ENCODE results near the gene TRMT44. TPM values are rescaled to one million over a fixed set of nuclear protein-coding genes. Genes with fewer than 3 reads are reported as not detected.

TRMT44 gene
- total and polyA plus RNA-seq, 2 of the 4 experiments (the other 2 are of a cell fraction), result 7.3 to 8.1 TPM

DNA sequence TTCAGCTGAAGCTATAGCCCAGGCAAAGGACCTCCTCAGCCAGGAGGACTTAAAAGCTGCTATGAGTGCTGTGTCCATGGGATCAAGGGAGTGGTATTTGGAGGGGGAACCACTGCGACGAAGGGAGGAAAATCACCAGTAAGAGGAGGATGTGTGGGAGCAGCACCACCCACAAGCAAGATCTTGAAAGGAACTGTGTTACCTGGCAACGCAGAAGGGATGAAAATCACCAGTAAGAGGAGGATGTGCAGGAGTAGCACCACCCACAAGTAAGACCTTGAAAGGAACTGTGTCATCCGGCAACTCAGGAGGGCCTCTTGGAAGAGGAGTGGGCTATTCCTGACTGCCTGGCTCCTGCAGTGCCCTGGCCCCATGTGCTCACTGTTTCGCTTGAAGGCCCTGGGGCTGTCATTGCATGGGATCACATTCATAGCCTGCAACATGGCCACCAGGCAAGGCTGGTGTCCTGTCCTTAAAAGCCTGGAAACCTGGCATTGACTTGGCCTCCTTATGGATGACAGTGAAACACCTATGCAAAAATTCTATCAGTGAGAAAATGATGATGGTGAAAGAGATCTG is 48.3 kb downstream of the TRMT44 start:
- no peak overlapping the region for H4K8ac ChIP-seq (ENCODE audit: low read depth in 2 of 2, low read length in 2 of 2)
- TF ChIP-seq NFE2L2 (IDR thresholded peaks at IDR 0.05; ENCODE audit: low read depth, low read length), result no peak
- TF ChIP-seq SMC3 (IDR thresholded peaks at IDR 0.05; ENCODE audit: low read depth, low read length), result no peak
- no peak for TF ChIP-seq ELK1 (IDR thresholded peaks at IDR 0.05; ENCODE audit: borderline replicate concordance, low read depth, low read length)
- no peak for TF ChIP-seq CTCF (conservative IDR thresholded peaks at IDR 0.05; ENCODE audit: low read depth, low read length)
- no peak for TF ChIP-seq RCOR1 (IDR thresholded peaks at IDR 0.05; ENCODE audit: insufficient replicate concordance, low read length)
- TF ChIP-seq CHD1 (IDR thresholded peaks at IDR 0.05; ENCODE audit: low read depth, low read length), result no peak
- TF ChIP-seq BHLHE40 (IDR thresholded peaks at IDR 0.05; ENCODE audit: low read depth, low read length), result no peak
- no peak for TF ChIP-seq FOS (IDR thresholded peaks at IDR 0.05; ENCODE audit: low read depth, low read length)
- dilution Hi-C loops (cut with HindIII; ENCODE audit: low sequenced_read_pairs, unreplicated experiment), result no loop called here
- H3K36me3 ChIP-seq (ENCODE audit: control insufficient read depth, insufficient read depth, low read length), result no peaks in the 10 kb centered on the region
- H2BK20ac ChIP-seq (ENCODE audit: low read depth, low read length), result no peak overlapping the region
- in situ Hi-C loops (cut with MboI; ENCODE audit: low sequenced_read_pairs), result no loop called here
- ATAC-seq (ENCODE audit: low read depth) (no peak), DNase-seq (no peak)
- no peak overlapping the region for H3K18ac ChIP-seq (ENCODE audit: low read depth, low read length)
- peaks cover 4% of the 10 kb centered on the region for H3K27me3 ChIP-seq (ENCODE audit: control insufficient read depth, insufficient read depth, low read length)
- H3K23ac ChIP-seq (ENCODE audit: low read depth, low read length), result no peak overlapping the region
- H2BK5ac ChIP-seq (ENCODE audit: low read depth, low read length, poor library complexity, severe bottlenecking), result no peak overlapping the region
- H3K56ac ChIP-seq (ENCODE audit: extremely low read depth, insufficient read depth, low read length), result no peak overlapping the region
- no peak overlapping the region for H3K4me3 ChIP-seq (ENCODE audit: insufficient read depth, low read depth, low read length)
- POLR2A ChIA-PET (ENCODE audit: unreplicated experiment), result no interaction called here
- H2AFZ ChIP-seq (replicated peaks; ENCODE audit: low read length, poor library complexity), result no peak overlapping the region
- H4K20me1 ChIP-seq (ENCODE audit: insufficient read depth, low read length), result no peaks in the 10 kb centered on the region
- WGBS, 2 experiments (ENCODE audit: extremely low coverage in 2 of 2, insufficient read length in 1 of 2), result 94% methylated on average over 3 of the region's 5 CpGs; no CpG with 5 or more reads in 1 of the 2 experiments
- H2BK15ac ChIP-seq (ENCODE audit: low read depth, low read length), result no peak overlapping the region
- no peaks in the 10 kb centered on the region for H3K79me1 ChIP-seq (ENCODE audit: low read depth in 1 of 2, low read length in 2 of 2)
- H3K9ac ChIP-seq (ENCODE audit: low read depth, low read length), result no peak overlapping the region
- no peak overlapping the region for H4K91ac ChIP-seq (ENCODE audit: insufficient read depth, low read depth, low read length)
- H3K4me1 ChIP-seq (ENCODE audit: control insufficient read depth, insufficient read depth, low read length), result no peaks in the 10 kb centered on the region
- H3K4me2 ChIP-seq (ENCODE audit: low read depth, low read length), result no peak overlapping the region
- H2AK5ac ChIP-seq (ENCODE audit: low read depth, low read length), result no peak overlapping the region
- H3K27ac ChIP-seq (ENCODE audit: insufficient read depth, low read length), result no peak overlapping the region
- BruUV-seq (replicated peaks), result no TSS peak
- H3K9me3 ChIP-seq (ENCODE audit: control insufficient read depth, insufficient read depth, low read length), result no peaks in the 10 kb centered on the region
- no peak overlapping the region for H4K5ac ChIP-seq (ENCODE audit: low read depth, low read length)
- CTCF ChIA-PET, result no interaction called here
- H3K9me1 ChIP-seq (ENCODE audit: insufficient read depth, low read length), result no peaks in the 10 kb centered on the region
- H3K4ac ChIP-seq (ENCODE audit: low read depth, low read length), result no peak overlapping the region
- no peak overlapping the region for H2BK120ac ChIP-seq (ENCODE audit: low read depth, low read length)
- no peak overlapping the region for H3K14ac ChIP-seq (replicated peaks; ENCODE audit: low read depth, low read length)
- intact Hi-C loops (cut with micrococcal nuclease), result no loop called here
- H2AK9ac ChIP-seq (replicated peaks; ENCODE audit: low read depth, low read length, poor library complexity), result no peak overlapping the region
